GM10266 (cell line): Measurements from ENCODE around the gene HDAC5.
"Not testable (repeated sequence)": the region's sequence is repeated elsewhere in the genome, so short reads cannot be mapped to it uniquely, and the experiment has no call there.

Experiments used
- DNase-seq: peaks from one replicate; pipeline ENCODE4 v3.0.0; 2012; ENCODE audit errors: extremely low spot score
- TF ChIP-seq, protein P1 (sequence below): IDR thresholded peaks from 2 replicates; pipeline ENCODE4 v1.5.1; 2012; ENCODE audit warnings: mild to moderate bottlenecking, low read depth; ENCODE audit not compliant: control insufficient read depth, insufficient read depth; ENCODE audit errors: missing control alignments

The HDAC5 gene

DNA sequence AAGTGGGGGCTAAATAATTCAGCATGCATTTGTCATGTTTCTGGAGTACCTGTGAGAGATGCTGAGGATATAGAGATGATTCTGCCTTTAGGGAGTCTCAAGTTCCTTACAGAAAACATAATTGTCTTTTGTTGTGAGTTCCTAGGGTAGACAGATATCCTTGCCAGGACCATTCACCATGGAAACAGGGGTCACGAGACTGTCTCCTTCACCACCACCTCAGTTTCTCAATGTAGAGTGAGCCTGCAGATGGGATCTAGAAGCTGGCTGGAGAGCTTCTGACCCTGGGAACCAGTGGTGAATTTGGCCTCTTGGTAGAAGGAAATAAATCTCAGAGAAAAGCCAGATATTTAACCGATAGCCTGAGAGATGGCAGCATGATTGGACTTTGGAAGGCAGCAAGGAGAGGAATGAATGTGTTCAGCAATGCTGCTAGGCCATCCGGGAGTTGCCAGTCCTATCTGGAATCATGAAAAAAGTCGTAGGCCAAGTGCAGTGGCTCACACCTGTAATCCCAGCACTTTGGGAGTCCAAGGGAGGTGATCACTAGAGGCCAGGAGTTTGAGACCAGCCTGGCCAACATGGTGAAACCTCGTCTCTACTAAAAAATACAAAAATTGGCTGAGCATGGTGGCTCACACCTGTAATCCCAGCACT is 7.4 kb upstream of the HDAC5 start:
- DNase-seq = no peak

DNA sequence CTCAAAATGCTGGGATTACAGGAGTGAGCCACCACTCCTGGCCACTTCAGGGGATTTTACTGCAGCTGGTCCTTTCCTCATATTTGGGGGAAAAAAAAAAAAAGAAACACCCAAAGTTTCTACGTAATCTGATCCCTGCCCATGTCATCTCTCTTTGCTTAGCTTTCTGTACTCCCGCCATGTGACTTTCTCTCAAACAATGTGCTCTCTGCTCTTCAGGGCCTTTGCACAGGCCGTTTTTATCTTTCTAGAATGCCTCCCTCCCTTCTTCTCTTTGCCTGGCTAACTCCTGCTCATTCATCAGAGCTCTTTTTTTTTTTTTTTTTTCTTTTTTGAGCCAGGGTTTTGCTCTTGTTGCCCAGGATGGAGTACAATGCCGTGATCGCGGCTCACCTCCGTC is 4.9 kb upstream of the HDAC5 start:
- DNase-seq = no peak

More for the DNA sequence above, 7.4 kb upstream of the HDAC5 start:
- TF ChIP-seq, protein P1, sequence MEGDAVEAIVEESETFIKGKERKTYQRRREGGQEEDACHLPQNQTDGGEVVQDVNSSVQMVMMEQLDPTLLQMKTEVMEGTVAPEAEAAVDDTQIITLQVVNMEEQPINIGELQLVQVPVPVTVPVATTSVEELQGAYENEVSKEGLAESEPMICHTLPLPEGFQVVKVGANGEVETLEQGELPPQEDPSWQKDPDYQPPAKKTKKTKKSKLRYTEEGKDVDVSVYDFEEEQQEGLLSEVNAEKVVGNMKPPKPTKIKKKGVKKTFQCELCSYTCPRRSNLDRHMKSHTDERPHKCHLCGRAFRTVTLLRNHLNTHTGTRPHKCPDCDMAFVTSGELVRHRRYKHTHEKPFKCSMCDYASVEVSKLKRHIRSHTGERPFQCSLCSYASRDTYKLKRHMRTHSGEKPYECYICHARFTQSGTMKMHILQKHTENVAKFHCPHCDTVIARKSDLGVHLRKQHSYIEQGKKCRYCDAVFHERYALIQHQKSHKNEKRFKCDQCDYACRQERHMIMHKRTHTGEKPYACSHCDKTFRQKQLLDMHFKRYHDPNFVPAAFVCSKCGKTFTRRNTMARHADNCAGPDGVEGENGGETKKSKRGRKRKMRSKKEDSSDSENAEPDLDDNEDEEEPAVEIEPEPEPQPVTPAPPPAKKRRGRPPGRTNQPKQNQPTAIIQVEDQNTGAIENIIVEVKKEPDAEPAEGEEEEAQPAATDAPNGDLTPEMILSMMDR = no peak

DNA sequence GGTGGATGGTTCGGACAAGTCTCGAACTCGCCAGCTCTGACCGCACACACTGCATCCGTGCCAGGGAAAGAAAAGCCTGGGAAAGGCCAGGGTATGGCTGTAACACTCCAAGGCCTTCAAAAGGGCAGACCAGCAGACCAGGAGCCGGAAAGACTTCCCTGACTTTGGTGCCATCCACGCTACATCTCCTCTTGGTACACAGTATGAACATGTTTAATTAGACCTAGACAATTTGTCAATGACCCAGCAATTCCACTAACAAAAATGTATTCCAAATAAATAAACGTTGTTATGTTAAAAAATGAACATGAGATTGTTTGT is 637 bp upstream of the HDAC5 start:
- no peak for DNase-seq
- TF ChIP-seq, protein P1 = no peak

More for the DNA sequence above, 4.9 kb upstream of the HDAC5 start:
- TF ChIP-seq, protein P1 = no peak

DNA sequence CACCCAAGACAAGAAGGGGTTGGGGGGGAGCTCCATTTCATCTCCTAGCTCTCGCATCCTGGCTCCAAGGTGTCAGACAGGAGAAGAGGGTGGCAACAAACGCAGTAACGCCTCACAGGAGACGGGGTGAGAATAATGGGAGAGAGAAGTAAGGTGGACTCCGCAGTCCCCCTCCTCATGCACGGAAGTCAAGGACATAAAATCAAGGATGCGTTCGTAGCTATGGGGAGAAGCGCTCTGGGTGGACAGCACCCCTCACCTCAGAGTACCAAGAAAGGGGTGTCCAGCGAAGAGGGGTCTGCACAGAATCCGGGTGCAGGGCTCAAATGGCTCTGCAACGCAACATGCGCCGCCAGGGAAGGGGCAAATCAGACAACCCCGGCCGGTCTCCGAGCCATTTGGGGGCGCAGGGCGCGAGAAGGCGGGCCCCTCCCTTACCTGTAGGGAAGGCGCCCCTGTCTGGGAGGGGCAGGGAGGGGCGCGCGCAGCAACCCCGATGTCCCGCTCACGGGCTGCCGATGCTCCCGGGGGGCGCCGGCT is 555 bp downstream of the HDAC5 start:
- TF ChIP-seq, protein P1 = no peak
- DNase-seq = no peak

DNA sequence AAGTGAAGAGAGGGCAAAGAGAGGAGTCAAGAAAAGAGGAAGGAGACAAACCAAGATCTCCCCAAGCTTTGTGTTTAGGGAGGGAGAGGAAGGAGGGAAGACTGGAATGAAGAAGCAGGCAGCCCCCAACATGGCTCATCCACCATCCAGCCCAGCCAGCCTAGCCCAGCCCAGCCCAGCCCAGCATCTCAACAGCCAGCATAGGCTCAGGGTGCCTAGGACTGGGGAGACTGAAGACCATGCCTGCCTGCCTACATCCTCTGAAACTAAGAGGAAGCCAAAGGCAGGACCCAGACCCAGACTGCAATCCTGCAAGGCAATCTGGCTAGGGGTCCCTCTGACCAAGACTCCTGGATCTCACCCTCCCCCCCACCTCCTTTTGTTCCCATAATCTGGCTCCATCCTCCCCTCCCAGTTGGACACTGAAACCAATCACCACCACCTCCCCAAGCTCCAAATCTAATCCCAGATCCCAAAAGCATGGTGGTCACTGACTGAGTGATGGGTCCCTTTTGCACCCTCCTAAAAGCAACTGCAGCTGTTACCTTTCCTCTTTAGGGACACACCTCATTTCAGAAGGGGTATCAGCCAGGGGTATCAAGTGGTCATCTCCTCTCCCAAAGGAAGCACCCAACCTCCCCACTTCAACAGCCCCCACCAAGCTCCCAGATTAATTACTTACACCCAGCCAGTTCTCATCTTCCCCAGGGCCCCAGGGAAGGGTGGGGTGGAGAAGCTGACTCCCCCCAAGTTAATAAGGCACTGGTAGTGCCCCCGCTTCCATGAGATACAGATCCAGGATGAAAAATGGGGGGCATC is 1.2 kb downstream of the HDAC5 start:
- no peak for DNase-seq
- TF ChIP-seq, protein P1 = no peak

DNA sequence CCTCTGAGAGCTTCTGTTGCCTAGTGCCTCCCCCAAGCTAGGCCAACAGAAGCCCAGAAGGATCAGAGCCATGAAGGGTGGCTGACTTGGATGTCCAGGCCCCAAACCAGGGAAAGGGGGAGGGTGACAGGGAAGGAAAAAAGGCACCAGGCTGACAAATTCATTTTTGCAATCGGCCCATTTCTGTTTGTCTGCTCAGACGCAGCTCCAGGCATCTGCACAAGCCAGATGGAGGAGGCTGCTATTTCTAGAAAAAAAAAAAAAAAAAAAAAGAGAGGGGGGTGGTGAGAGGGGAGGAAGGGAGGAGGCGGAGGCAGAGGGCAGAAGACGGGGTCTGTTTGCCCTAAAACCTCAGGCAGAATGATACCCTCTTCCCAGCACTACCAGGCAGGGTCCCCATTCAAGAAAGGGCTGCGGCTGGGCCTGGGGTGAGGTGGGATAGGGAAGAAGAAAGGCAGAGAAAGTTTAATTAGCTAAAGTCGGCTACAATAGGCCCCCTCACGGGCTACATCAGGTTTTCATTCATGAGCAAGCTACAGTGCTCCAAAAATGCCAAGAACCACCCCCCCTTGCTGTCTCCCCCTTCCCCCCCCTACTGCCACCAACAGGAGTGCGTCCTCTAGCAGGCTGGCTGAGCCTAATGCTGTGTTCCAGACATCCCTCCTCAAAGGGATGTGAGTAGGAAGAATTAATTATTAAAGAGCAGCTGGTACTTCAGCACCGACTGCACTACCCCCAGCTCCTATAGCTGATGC is 2.4 kb downstream of the HDAC5 start:
- TF ChIP-seq, protein P1 = no peak
- no peak for DNase-seq

DNA sequence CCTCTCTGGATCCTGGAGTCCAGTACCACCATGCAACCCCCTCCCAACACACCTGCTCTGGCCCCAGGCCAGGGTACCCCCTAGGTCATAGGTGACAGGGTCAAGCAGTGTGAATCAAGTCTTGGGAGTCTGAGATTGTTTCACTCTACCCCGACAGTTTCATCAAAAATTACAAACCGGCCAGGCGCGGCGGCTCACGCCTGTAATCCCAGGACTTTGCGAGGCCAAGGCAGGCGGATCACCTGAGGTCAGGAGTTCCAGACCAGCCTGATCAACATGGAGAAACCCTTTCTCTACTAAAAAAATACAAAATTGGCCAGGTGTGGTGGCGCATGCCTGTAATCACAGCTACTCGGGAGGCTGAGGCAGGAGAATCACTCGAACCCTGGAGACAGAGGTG is 3.2 kb downstream of the HDAC5 start:
- not testable (repeated sequence) for DNase-seq
